Measurements from ENCODE around the gene AOPEP. TPM values are rescaled to one million over a fixed set of nuclear protein-coding genes. Genes with fewer than 3 reads are reported as not detected.

AOPEP gene
- total and polyA plus RNA-seq, 10 donors, result 14.8 to 86.1 (median 51.3) TPM

GRCh38 chr9:95030344-95030743 lies 303.8 kb downstream of the AOPEP start:
- WGBS, 5 donors, result 70 to 89% (median 84%) methylated on average over 4 of the region's 4 CpGs
- TF ChIP-seq POLR2A (IDR thresholded peaks at IDR 0.05) (no peak), POLR2AphosphoS5 (IDR thresholded peaks at IDR 0.05) (no peak)
- TF ChIP-seq, protein P1, sequence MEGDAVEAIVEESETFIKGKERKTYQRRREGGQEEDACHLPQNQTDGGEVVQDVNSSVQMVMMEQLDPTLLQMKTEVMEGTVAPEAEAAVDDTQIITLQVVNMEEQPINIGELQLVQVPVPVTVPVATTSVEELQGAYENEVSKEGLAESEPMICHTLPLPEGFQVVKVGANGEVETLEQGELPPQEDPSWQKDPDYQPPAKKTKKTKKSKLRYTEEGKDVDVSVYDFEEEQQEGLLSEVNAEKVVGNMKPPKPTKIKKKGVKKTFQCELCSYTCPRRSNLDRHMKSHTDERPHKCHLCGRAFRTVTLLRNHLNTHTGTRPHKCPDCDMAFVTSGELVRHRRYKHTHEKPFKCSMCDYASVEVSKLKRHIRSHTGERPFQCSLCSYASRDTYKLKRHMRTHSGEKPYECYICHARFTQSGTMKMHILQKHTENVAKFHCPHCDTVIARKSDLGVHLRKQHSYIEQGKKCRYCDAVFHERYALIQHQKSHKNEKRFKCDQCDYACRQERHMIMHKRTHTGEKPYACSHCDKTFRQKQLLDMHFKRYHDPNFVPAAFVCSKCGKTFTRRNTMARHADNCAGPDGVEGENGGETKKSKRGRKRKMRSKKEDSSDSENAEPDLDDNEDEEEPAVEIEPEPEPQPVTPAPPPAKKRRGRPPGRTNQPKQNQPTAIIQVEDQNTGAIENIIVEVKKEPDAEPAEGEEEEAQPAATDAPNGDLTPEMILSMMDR (IDR thresholded peaks at IDR 0.05 in 8 of 11, conservative IDR thresholded peaks at IDR 0.05 in 3 of 11), result no peak
- Histone ChIP-seq H3K9me3 (no peaks in the 10 kb centered on the region), H3K4me1 (peaks cover 0 to 53% (median 20%) of the 10 kb centered on the region in 6 donors), H3K27ac (no peak overlapping the region), H3K36me3 (peaks cover 0 to 13% (median 0%) of the 10 kb centered on the region in 6 donors), H3K4me3 (no peak overlapping the region), H3K27me3 (replicated peaks in 1 of 7) (no peaks in the 10 kb centered on the region)
- DNase-seq, result no peak
- intact Hi-C loops (cut with DNase I; ENCODE audit: low total_unique reads), result no loop called here

GRCh38 chr9:95030920-95031642 lies 304.6 kb downstream of the AOPEP start:
- TF ChIP-seq, protein P1 (IDR thresholded peaks at IDR 0.05 in 8 of 11, conservative IDR thresholded peaks at IDR 0.05 in 3 of 11), result no peak
- TF ChIP-seq POLR2AphosphoS5 (IDR thresholded peaks at IDR 0.05) (no peak), POLR2A (IDR thresholded peaks at IDR 0.05) (no peak)
- DNase-seq, result no peak
- intact Hi-C loops (cut with DNase I; ENCODE audit: low total_unique reads), result no loop called here
- Histone ChIP-seq H3K9me3 (no peaks in the 10 kb centered on the region), H3K4me3 (no peak overlapping the region), H3K4me1 (peaks cover 0 to 46% (median 17%) of the 10 kb centered on the region in 6 donors), H3K36me3 (peaks cover 0 to 13% (median 0%) of the 10 kb centered on the region in 6 donors), H3K27me3 (replicated peaks in 1 of 7) (no peaks in the 10 kb centered on the region), H3K27ac (no peak overlapping the region)
- WGBS, 5 donors, result 81 to 89% (median 83%) methylated on average over 10 of the region's 10 CpGs

DNA sequence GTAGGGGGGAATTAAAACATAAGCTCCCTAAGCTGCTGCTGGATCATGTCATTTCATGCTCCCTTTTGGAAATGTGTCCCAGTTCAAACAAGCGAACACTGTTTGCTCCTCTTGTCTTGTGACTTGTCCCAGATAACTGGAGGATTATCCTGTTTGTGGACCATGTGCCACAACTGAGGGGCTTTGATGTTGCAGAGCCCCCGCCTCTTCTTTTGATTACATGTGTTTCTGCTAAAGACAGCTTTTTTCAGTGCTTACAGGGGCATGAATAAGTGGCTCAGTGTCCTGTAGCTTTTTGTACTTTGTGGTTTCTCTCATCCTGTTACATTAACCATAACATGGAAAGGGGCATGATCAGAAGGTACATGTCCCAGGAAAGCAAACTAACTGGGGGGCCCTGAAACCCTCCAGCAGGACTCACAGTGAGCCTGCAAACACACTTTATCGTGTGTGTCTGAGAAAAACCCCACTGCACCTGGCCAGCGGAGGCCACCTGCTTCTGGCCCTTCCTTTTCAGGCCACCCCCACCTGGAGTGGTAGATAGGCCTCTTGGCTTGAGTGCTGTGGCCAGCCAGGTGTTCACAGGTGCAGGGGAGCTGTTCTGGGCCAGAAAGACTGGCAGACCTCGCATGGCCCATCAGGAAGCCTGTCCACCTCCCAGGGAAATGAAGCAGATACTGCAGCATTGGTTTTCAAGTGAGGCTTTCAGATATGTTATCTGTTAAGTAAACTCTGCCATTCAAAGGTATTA lies 305.4 kb downstream of the AOPEP start:
- no peak overlapping the region for H3K27ac ChIP-seq
- no peaks in the 10 kb centered on the region for H3K9me3 ChIP-seq
- peaks cover 0 to 13% (median 0%) of the 10 kb centered on the region in 6 donors for H3K36me3 ChIP-seq
- H3K4me1 ChIP-seq, result peaks cover 0 to 53% (median 15%) of the 10 kb centered on the region in 6 donors
- no peak for DNase-seq
- intact Hi-C loops (cut with DNase I; ENCODE audit: low total_unique reads), result no loop called here
- WGBS, 5 donors, result 63 to 76% (median 68%) methylated on average over 5 of the region's 5 CpGs
- H3K4me3 ChIP-seq, result no peak overlapping the region
- TF ChIP-seq POLR2AphosphoS5 (IDR thresholded peaks at IDR 0.05), result no peak
- TF ChIP-seq, protein P1 (IDR thresholded peaks at IDR 0.05 in 8 of 11, conservative IDR thresholded peaks at IDR 0.05 in 3 of 11), result no peak
- no peak for TF ChIP-seq POLR2A (IDR thresholded peaks at IDR 0.05)
- H3K27me3 ChIP-seq (replicated peaks in 1 of 7), result no peaks in the 10 kb centered on the region

Data from spleen (tissue), 11 donors.